ENCODE measurements around the gene UNC119B.
"Not testable (repeated sequence)": the region's sequence is repeated elsewhere in the genome, so short reads cannot be mapped to it uniquely, and the experiment has no call there.

UNC119B gene

DNA sequence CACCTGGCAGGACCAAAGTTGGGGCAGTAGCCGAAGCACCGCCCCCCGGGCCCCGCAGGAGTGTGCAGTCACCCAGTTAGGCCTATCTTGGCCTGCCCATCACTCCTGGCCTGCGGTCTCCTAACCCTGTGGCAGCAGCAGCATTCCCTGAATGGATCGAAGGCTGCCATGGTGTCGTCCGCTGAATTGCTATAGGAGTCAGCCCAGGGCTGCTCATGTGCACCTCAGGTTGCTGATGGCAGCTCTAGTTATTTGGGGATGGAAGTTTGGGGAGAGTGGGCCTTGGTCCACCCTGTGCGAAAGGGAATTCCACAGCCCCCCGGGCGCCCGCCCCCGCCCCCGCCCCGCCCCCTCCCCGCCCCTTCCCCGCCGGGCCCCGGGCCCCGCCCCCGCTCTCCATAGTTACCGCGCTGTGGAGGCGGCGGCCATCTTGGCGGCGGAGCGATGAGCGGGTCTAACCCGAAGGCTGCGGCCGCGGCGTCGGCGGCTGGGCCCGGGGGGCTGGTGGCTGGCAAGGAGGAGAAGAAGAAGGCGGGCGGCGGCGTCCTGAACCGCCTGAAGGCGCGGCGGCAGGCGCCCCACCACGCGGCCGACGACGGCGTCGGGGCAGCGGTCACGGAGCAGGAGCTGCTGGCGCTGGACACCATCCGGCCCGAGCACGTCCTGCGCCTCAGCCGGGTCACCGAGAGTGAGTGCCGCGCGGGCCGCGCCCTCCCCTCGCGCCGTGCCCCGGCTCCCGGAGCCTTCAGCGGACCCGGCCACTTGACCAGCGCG, at the start of gene UNC119B:
Gene UNC119B, plus strand, starts transcription at position 428 of the 774 bp plus-strand sequence. Its CDS starts 17 bp downstream, at position 445.
- DNase-seq (ENCODE audit: low read depth, low spot score): peak; percentile 39
- no peak within 1 kb of the TSS for H3K27ac ChIP-seq (ENCODE audit: low read length)
- H3K4me3 ChIP-seq (ENCODE audit: low read length): peak within 1 kb of the TSS; percentile 96
- peaks cover 3% of the 10 kb centered on the region for H3K4me1 ChIP-seq (ENCODE audit: control insufficient read depth, insufficient read depth, low read length)
- H3K9me3 ChIP-seq (ENCODE audit: control insufficient read depth, insufficient read depth, low read length): no peaks in the 10 kb centered on the region
- peaks cover 12% of the 10 kb centered on the region; the same call in 1 of the 2 replicates for H3K36me3 ChIP-seq (ENCODE audit: control insufficient read depth, insufficient read depth, low read length)
- no CpG with 5 or more reads among the region's 76 CpGs for WGBS (ENCODE audit: insufficient coverage, insufficient read length)
- no peaks in the 10 kb centered on the region for H3K27me3 ChIP-seq (ENCODE audit: control insufficient read depth, insufficient read depth, low read length)

DNA sequence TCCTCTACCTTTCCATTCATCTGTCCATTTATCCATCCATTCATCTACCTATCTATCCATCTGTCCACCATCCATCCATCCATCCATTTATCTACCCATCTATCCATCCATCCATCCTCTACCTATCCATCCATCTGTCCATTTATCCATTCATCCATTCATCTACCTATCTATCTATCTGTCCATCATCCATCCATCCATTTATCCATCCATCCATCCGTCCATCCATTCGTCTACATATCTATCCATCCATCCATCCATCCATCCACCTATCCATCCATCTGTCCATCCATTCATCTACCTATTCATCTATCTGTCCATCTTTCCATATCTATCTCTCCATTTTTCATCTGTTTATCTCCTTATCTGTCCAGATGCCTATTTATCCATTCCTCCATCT, 48.8 kb upstream of the UNC119B start:
- Histone ChIP-seq H3K27me3 (ENCODE audit: control insufficient read depth, insufficient read depth, low read length) (no peaks in the 10 kb centered on the region), H3K4me3 (ENCODE audit: low read length) (no peak overlapping the region), H3K36me3 (ENCODE audit: control insufficient read depth, insufficient read depth, low read length) (no peaks in the 10 kb centered on the region), H3K9me3 (ENCODE audit: control insufficient read depth, insufficient read depth, low read length) (no peaks in the 10 kb centered on the region), H3K4me1 (ENCODE audit: control insufficient read depth, insufficient read depth, low read length) (no peaks in the 10 kb centered on the region), H3K27ac (ENCODE audit: low read length) (no peak overlapping the region)
- DNase-seq (ENCODE audit: low read depth, low spot score): no peak
- 96% methylated on average over 2 of the region's 2 CpGs for WGBS (ENCODE audit: insufficient coverage, insufficient read length)

DNA sequence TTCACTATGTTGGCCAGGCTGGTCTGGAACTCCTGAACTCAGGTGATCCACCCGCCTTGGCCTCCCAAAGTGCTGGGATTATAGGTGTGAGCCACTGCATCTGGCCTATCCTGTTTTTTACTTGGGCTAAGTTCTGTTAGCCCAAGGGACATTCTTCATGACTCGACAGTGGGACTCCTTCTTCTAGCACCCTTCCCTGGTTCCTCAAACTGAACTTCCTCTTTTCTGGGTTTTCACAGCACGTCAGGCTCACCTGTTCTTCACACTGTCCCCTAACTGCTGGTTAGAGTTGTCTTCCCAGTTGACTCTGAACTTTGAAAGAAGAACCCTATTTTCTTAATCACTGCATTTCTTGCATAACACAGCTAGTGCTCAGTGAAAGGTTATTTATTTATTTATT, 47.4 kb upstream of the UNC119B start:
- no CpG with 5 or more reads among the region's 3 CpGs for WGBS (ENCODE audit: insufficient coverage, insufficient read length)
- H3K27me3 ChIP-seq (ENCODE audit: control insufficient read depth, insufficient read depth, low read length): no peaks in the 10 kb centered on the region
- H3K4me1 ChIP-seq (ENCODE audit: control insufficient read depth, insufficient read depth, low read length): no peaks in the 10 kb centered on the region
- H3K36me3 ChIP-seq (ENCODE audit: control insufficient read depth, insufficient read depth, low read length): no peaks in the 10 kb centered on the region
- H3K9me3 ChIP-seq (ENCODE audit: control insufficient read depth, insufficient read depth, low read length): no peaks in the 10 kb centered on the region
- no peak for DNase-seq (ENCODE audit: low read depth, low spot score)
- H3K4me3 ChIP-seq (ENCODE audit: low read length): no peak overlapping the region
- no peak overlapping the region for H3K27ac ChIP-seq (ENCODE audit: low read length)

DNA sequence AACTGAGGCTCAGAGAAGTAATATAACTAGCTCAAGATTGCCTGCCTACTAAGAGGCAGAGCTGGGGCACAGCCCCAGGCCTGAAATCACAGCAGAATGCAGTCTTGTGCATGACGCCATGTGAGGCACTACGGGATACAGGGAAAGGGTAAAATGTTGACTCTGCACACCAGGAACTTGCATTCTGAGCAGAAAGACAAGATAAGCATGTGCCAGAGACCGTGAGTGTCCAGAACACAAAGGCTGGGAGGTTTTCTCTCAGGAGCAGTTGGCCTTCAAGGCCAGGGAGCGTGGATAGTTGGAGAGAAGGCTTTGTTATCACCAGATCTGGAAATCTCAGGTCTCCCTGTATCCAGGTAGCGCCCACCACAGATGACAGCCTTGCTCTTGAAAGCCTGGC, 46.5 kb upstream of the UNC119B start:
- DNase-seq (ENCODE audit: low read depth, low spot score): no peak
- Histone ChIP-seq H3K4me1 (ENCODE audit: control insufficient read depth, insufficient read depth, low read length) (0 out of 2 replicates have a peak, but pooled peaks cover 1% of the 10 kb centered on the region), H3K9me3 (ENCODE audit: control insufficient read depth, insufficient read depth, low read length) (no peaks in the 10 kb centered on the region), H3K4me3 (ENCODE audit: low read length) (no peak overlapping the region), H3K36me3 (ENCODE audit: control insufficient read depth, insufficient read depth, low read length) (no peaks in the 10 kb centered on the region), H3K27ac (ENCODE audit: low read length) (no peak overlapping the region), H3K27me3 (ENCODE audit: control insufficient read depth, insufficient read depth, low read length) (no peaks in the 10 kb centered on the region)
- no CpG with 5 or more reads among the region's 5 CpGs for WGBS (ENCODE audit: insufficient coverage, insufficient read length)

DNA sequence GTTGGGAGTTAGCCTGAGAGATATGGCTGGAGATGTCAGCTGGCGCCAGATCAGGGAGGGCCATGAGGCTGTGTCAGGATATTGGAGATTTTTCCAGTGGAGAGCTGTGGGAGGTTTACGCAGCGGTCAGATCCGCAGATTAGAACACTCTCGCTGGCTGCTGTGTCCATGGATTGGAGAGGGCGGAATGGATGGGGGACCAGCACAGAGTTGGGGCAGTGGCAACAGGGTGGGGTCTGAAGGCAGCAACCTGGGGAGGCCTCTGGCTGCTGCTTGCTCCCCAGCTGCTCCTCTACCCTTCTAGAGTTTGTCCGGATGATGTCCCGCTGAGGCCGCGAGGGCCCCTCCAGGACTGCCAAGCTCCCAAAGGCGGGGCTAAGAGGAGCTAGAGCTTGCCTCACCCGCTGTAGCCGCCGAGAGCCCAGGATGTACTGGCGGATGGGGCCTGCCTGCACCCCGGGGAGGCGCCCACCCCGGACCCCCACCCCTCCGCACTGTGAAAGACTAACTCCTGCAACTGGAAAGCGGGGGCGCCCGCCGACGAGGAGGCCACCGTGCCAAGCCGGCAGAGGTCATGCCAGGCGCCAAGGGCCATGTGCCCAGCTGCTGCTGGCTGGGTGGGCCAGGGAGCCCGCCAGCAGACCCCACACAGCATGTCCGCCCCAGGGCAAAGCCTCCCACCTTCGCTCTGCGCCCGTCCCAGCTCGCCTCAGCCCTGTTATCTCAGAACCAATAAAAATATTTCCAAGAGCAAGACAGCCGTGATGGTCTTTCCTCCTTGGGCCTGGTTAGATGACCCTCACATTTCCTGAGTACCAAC, 43.5 kb upstream of the UNC119B start:
- DNase-seq (ENCODE audit: low read depth, low spot score): no peak
- no CpG with 5 or more reads among the region's 34 CpGs for WGBS (ENCODE audit: insufficient coverage, insufficient read length)
- H3K27ac ChIP-seq (ENCODE audit: low read length): no peak overlapping the region

DNA sequence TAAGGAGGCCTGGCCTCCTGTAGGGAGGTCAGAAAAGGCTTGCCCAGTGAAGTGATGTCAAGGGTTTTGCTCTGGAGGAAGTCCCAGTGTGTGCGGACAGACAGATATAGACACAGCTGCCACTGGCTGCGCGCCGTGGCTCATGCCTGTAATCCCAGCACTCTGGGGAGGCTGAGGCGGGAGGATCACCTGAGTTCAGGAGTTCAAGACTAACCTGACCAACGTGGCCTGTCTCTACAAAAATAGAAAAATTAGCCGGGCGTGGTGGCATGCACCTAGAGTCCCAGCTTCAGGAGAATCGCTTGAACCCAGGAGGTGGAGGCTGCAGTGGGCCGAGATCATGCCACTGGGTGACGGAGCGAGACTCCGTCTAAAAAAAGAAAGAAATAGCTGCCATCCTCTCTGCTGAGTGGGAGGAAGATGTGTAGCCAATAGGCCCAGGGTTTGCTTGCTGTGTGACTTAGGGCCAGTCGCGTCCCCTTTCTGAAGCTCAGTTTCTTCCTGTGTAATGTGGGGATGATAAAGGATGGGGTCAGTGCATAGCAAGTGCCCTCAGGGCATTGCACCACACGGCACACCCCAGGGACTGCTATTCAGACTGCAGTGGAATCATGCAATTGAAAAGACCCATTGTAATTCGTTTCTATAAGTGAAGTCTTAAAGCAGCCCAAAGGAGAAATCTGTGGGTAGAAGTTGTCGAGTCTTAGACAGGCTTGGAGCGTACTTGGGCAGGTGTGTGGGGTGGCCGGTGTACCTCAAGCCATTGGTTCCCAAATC, 42.0 kb upstream of the UNC119B start:
- WGBS (ENCODE audit: insufficient coverage, insufficient read length): no CpG with 5 or more reads among the region's 20 CpGs

More for the DNA sequence above, 43.5 kb upstream of the UNC119B start:
- H3K4me1 ChIP-seq (ENCODE audit: control insufficient read depth, insufficient read depth, low read length): peaks cover 4% of the 10 kb centered on the region; the same call in 1 of the 2 replicates
- no peaks in the 10 kb centered on the region for H3K27me3 ChIP-seq (ENCODE audit: control insufficient read depth, insufficient read depth, low read length)
- no peaks in the 10 kb centered on the region for H3K36me3 ChIP-seq (ENCODE audit: control insufficient read depth, insufficient read depth, low read length)
- no peak overlapping the region for H3K4me3 ChIP-seq (ENCODE audit: low read length)
- H3K9me3 ChIP-seq (ENCODE audit: control insufficient read depth, insufficient read depth, low read length): no peaks in the 10 kb centered on the region

DNA sequence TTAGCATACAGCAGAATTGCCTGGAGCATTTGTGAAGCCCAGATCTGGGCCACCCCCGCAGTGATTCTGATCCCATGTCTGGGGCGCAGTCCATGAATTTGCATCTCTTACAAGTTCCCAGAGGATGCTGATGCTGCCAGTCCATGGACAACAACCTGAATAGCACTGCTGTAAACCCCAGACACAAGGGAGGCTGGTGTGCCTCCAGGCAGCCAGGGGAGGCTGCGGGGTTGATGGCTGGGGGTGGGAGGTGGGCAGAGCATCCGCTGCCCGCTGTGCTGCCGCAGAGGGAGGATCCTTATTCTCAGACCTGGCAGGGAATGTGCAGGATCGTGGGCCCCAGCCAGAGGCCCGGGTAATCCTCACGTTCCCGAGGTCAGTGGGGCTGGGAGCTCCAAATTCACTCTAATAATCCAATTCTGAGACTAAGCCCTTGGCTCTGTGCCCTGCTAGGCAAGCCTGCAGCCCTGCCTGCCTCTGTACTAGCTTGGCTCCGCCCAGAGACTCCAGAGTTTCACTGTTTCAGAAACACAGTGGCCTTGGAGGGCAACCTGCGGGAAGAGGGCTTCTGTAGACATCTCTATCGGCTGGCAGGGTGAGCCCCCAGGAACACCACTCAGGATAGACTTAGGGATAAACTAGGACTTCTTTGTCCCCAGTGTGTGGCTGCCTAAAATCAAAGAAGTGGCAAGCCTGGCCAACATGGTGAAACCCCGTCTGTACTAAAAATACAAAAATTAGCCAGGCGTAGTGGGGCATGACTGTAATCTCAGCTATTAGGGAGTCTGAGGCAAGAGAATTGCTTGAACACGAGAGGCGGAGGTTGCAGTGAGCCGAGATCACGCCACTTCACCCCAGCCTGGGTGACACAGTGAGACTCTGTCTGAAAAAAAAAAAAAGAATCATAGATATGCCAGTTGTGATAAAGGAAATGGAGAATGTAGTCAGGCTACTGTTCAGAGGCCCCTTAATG, 41.1 kb upstream of the UNC119B start:
- H3K27ac ChIP-seq (ENCODE audit: low read length): no peak overlapping the region
- no CpG with 5 or more reads among the region's 19 CpGs for WGBS (ENCODE audit: insufficient coverage, insufficient read length)
- no peak for DNase-seq (ENCODE audit: low read depth, low spot score)

More for the DNA sequence above, 42.0 kb upstream of the UNC119B start:
- Histone ChIP-seq H3K9me3 (ENCODE audit: control insufficient read depth, insufficient read depth, low read length) (no peaks in the 10 kb centered on the region), H3K4me3 (ENCODE audit: low read length) (no peak overlapping the region), H3K27ac (ENCODE audit: low read length) (no peak overlapping the region), H3K36me3 (ENCODE audit: control insufficient read depth, insufficient read depth, low read length) (no peaks in the 10 kb centered on the region), H3K27me3 (ENCODE audit: control insufficient read depth, insufficient read depth, low read length) (no peaks in the 10 kb centered on the region), H3K4me1 (ENCODE audit: control insufficient read depth, insufficient read depth, low read length) (peaks cover 4% of the 10 kb centered on the region; the same call in 1 of the 2 replicates)
- no peak for DNase-seq (ENCODE audit: low read depth, low spot score)

DNA sequence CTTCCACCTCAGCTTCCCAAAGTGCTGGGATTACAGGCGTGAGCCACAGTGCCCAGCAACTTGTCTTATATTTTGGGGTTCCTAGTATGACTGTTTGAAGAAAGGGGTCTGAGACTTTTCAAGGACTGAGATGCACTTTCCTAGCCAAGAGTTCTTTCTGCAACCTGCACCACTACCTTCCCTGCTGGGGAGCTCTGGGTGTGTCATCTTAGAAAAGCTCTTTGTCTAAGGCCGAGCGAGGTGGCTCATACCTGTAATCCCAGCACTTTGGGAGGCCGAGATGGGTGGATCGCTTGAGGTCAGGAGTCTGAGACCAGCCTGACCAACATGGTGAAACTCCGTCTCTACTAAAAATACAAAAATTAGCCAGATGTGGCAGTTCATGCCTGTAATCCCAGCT, 40.0 kb upstream of the UNC119B start:
- WGBS (ENCODE audit: insufficient coverage, insufficient read length): no CpG with 5 or more reads among the region's 6 CpGs
- not testable (repeated sequence) for H3K27ac ChIP-seq (ENCODE audit: low read length); H3K4me3 ChIP-seq (ENCODE audit: low read length); H3K36me3 ChIP-seq (ENCODE audit: control insufficient read depth, insufficient read depth, low read length); H3K27me3 ChIP-seq (ENCODE audit: control insufficient read depth, insufficient read depth, low read length); H3K9me3 ChIP-seq (ENCODE audit: control insufficient read depth, insufficient read depth, low read length); H3K4me1 ChIP-seq (ENCODE audit: control insufficient read depth, insufficient read depth, low read length); DNase-seq (ENCODE audit: low read depth, low spot score)

More for the DNA sequence above, 41.1 kb upstream of the UNC119B start:
- Histone ChIP-seq H3K9me3 (ENCODE audit: control insufficient read depth, insufficient read depth, low read length) (no peaks in the 10 kb centered on the region), H3K4me3 (ENCODE audit: low read length) (no peak overlapping the region), H3K4me1 (ENCODE audit: control insufficient read depth, insufficient read depth, low read length) (peaks cover 4% of the 10 kb centered on the region; the same call in 1 of the 2 replicates), H3K27me3 (ENCODE audit: control insufficient read depth, insufficient read depth, low read length) (no peaks in the 10 kb centered on the region), H3K36me3 (ENCODE audit: control insufficient read depth, insufficient read depth, low read length) (no peaks in the 10 kb centered on the region)

DNA sequence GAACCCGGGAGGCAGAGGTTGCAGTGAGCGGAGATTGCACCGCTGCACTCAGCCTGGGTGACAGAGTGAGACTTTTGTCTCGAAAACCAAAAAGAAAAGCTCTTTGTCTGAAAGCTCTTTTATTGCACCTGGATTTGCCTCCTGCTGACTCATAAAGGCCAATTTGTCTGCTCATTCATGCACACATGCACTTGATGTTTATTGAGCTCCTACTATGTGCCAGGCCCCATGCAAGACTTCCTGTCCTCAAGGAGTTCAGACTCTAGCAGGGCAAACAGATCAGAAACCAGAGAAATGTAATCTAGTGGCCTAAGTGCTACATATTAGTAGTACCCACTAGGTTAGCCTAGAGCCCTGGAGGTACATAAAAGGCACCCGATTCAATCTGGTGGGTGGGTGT, 39.6 kb upstream of the UNC119B start:
- DNase-seq (ENCODE audit: low read depth, low spot score): no peak
- no peak overlapping the region for H3K4me3 ChIP-seq (ENCODE audit: low read length)
- no peaks in the 10 kb centered on the region for H3K36me3 ChIP-seq (ENCODE audit: control insufficient read depth, insufficient read depth, low read length)
- H3K4me1 ChIP-seq (ENCODE audit: control insufficient read depth, insufficient read depth, low read length): peaks cover 4% of the 10 kb centered on the region; the same call in 1 of the 2 replicates
- H3K9me3 ChIP-seq (ENCODE audit: control insufficient read depth, insufficient read depth, low read length): no peaks in the 10 kb centered on the region
- no peaks in the 10 kb centered on the region for H3K27me3 ChIP-seq (ENCODE audit: control insufficient read depth, insufficient read depth, low read length)
- no peak overlapping the region for H3K27ac ChIP-seq (ENCODE audit: low read length)
- WGBS (ENCODE audit: insufficient coverage, insufficient read length): no CpG with 5 or more reads among the region's 5 CpGs
